T follicular helper cell (primary cell): Measurements from ENCODE around the gene MYL2.
A peak's percentile ranks its signal among the peaks of the same experiment; 100 is the strongest.
"Not testable (repeated sequence)": the region's sequence is repeated elsewhere in the genome, so short reads cannot be mapped to it uniquely, and the experiment has no call there.

Source experiments
- DNase-seq: peaks from one replicate; pipeline ENCODE4 v3.0.0-alpha.2; 2020; ENCODE audit warnings: low read depth
- total RNA-seq, 2 experiments: gene quantifications; one replicate each; lab custom pipeline; 2026; lab: John Stamatoyannopoulos, UW

Gene MYL2, protein sequence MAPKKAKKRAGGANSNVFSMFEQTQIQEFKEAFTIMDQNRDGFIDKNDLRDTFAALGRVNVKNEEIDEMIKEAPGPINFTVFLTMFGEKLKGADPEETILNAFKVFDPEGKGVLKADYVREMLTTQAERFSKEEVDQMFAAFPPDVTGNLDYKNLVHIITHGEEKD
- total RNA-seq = 0 to 0.06 reads per million in 2 experiments

DNA sequence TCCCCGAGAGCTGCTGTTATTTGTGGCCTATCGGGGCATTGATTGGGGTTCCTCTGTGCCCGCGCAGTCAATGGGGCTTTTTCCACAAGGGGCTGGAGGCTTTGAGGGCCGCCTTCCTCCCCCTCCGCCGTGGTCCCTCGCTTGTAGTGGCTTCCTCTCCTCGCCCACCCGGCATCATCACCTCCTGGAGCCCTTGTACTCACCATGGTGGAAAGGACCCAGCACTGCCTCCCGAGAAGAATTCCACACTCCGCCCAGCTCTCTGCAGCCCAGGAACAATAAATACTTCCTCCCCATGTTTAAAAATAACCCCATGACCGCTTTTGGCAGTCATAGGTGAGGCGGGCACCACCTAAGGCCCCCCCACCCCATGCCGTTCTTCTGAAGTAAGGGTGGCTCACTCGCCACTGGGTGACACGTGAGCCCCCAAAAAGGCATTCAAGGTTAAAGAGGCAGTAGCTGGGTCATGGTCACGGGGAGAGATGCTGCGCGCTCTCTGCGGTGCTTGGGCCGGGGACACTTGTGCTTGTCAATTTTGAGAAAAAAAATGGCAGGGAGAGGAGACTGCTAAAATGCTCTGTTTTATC, at the start of gene MYL2:
TSS of gene MYL2 (minus strand) at position 256 of the 587 bp plus-strand sequence. CDS start at position 206, 50 bp downstream.
- no peak for DNase-seq

DNA sequence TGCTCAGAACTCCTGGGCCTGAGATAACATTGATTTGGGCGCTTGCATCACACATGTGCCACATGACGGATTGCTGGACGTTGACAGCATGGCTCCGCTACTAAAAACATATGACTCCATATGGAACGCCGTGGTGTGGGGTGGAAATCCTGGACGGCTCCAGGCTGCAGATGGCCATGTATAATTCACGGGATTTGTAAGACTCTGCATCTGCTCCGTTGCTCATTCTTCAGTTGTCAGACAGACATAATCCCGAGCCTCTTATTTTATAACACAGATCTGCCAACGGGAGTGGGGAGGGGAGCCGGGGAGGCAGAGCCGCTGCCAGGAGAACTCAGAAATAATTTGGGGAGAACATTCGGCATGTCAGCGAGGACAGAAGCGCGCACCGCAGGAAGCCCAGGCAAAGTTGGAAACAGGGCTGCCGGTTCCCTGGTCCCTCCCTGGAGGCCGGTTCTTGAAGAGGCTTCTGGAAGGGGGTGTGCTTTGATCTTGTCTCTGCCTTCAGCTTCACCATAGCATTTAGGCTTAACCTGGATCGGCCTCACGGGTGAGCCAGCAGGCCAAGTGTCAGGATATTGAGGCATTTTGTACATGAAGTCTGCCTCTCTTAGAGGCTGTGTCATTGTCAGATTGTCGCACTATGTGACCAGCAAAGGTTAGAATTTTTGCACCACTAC, 45.8 kb upstream of the MYL2 start:
- no peak for DNase-seq

- DNase-seq = no peak
Measured at GRCh38 chr12:110965574-110965973, 45.2 kb upstream of the MYL2 start.

DNA sequence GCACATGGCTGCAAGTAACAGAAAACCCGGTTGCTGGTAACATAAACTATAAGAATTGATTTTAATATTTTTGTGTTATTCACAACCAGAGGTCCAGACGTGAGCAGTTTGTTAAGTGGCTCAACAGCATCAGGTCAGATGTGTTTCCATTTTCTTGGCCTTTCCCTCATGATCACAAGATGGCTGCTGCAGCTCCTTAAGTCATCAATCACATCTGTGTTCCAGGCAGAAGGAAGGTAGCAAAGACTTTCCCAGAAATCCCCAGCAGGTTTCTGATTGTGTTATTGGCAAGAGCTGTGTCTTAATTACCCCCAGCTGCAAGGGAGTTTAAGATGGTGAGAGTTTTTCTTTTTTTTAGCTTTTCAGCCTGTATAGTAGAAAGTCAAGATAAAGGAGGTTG, 40.4 kb upstream of the MYL2 start:
- no peak for DNase-seq

DNA sequence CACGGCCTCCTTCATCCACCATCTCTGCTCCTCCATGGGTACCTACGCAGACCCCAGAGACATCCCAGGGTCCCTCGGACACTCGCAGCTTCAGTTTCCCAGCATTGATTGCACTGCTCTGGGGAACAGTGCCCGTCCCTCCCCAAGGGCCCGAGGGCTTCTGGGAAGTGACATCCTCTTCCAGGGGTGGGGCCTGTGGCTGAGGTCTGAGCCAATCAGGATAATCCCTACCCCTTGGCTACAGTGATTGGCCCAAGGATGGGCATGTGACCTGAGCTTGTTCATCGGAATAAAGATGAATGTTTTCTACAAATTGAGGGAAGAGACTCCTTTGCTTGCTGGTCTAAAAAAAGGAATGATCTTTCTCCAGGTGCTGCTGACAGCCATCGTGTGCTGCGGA, 37.3 kb upstream of the MYL2 start:
- DNase-seq = no peak

- DNase-seq = no peak
Measured at GRCh38 chr12:110957159-110957558, 36.8 kb upstream of the MYL2 start.

DNA sequence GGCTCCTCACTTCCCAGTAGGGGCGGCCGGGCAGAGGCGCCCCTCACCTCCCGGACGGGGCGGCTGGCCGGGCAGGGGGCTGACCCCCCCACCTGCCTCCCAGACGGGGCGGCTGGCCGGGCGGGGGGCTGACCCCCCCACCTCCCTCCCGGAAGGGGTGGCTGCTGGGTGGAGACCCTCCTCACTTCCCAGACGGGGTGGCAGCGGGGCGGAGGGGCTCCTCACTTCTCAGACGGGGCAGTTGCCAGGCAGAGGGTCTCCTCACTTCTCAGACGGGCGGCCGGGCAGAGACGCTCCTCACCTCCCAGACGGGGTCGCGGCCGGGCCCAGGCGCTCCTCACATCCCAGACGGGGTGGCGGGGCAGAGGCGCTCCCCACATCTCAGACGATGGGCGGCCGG, 30.5 kb upstream of the MYL2 start:
- not testable (repeated sequence) for DNase-seq

DNA sequence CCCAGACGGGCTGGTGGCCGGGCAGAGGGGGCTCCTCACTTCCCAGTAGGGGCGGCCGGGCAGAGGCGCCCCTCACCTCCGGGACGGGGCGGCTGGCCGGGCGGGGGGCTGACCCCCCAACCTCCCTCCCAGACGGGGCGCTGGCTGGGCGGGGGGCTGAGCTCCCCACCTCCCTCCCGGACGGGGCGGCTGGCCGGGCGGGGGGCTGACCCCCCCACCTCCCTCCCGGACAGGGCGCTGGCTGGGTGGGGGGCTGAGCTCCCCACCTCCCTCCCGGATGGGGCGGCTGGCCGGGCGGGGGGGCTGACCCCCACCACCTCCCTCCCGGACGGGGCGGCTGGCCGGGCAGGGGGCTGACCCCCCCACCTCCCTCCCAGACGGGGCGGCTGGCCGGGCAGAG, 30.1 kb upstream of the MYL2 start:
- DNase-seq = not testable (repeated sequence)

GRCh38 chr12:110948041-110948440, 27.7 kb upstream of the MYL2 start:
- DNase-seq = no peak

GRCh38 chr12:110943373-110943772, 23.0 kb upstream of the MYL2 start:
- DNase-seq = no peak

GRCh38 chr12:110941391-110941790, 21.0 kb upstream of the MYL2 start:
- DNase-seq = no peak

DNA sequence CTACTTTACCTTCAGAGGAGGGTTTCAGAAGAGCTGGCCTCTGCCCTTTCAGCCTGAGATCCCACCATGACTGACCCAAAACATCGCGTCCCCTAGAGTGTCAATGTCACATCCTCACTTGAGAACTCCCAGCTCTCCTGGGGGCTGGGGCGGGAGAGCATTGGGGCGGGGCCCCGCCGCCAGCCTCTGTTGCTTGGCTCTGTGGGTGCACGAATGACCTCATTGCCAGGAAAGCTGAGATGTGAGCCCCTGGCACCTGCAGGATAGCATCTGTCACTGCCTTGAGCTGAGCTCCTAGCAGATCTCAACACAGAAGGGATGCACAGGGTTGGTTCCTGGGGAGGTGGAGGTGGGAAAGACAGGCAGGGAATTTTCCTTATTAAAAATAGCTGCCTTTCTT, 20.6 kb upstream of the MYL2 start:
- no peak for DNase-seq

DNA sequence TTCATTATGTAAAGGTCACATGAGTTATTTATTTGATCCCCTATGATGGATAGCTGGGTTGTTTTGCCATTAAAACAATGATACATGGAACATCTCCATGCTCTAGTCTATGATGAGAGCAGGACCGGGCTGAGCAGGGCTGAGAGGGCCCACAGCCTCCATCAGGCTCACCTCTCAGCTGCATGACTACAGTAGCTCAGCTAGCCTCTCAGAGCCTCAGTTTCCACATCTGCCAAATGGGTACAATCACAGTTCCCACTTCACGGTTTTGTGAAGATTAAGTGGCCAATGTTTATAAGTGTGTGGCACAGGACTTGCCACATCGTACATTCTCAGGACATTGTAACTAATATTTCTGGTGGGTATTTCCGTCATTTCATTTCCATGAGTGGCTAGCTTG, 19.9 kb upstream of the MYL2 start:
- no peak for DNase-seq

DNA sequence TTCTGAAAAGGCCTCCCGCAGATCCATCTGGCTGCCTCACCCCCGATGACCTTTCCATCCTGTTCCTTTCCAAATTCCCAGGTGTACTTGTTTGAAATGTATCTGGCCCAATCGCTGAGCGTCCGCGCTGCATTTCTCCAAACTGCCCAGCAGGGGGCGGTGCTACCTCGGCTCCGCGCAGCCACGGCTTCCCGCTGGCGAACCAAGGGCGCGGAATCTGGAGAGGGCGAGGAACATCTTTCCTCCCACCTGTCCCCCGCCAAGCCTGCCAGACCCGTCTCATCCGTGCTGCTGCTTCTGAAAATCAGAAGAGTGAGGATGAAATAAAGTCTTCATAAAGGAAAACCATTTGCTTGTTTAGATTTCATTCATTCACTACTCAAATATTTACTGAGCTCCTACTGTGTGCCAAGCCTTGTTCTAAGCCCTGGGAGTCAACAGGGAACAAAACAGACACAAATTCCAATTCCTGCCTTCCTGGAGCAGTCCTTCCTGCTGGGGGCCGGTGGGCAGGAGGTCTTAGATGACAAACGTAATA, 16.8 kb upstream of the MYL2 start:
- DNase-seq = peak; percentile 27

DNA sequence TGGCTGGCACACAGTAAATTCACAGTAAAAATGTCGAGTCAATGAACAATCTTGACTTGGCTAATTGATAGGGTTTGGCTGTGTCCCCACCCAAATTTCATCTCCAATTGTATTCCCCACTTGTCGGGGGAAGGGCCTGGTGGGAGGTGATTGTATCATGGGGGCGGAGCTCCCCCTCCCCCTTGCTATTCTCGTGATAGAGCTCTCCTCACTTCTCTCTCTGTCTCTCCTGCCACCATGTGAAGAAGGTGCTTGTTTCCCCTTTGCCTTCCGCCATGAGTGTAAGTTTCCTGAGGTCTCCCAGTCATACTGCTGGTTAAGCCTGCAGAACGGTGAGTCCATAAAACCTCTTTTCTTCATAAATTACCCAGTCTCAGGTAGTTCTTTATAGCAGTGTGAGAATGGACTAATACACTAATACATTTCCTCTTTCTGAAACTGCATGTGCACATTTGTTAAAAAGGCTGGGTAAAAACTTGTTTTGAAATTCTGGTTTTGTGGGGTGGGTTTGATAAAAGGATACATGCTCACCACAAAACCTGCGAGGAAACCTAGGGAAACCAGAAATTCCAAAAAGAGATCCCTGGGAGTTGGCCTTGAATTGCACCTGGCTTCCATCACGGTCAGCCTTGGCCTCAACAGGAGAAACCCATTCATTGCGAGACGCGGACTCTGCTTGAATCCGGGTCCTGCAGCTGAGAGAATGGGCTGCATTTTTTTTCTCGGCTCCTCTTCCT, 16.2 kb upstream of the MYL2 start:
- DNase-seq = no peak

DNA sequence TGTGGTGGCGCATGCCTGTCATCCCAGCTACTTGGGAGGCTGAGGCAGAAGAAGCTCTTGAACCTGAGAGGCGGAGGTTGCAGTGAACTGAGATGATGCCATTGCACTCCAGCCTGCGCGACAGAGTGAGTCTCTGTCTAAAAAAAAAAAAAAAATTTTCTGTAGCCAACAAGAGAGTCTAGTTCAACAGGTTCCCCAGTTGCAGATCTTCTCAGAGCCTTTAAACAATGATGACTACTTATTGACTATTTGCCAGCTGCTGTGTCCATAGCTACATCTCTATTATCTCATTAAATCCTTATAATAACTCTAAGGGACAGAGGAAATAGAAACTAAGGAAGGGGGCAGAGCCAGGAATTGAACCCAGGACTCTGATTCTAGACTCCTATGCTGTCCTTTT, 15.2 kb upstream of the MYL2 start:
- DNase-seq = no peak

DNA sequence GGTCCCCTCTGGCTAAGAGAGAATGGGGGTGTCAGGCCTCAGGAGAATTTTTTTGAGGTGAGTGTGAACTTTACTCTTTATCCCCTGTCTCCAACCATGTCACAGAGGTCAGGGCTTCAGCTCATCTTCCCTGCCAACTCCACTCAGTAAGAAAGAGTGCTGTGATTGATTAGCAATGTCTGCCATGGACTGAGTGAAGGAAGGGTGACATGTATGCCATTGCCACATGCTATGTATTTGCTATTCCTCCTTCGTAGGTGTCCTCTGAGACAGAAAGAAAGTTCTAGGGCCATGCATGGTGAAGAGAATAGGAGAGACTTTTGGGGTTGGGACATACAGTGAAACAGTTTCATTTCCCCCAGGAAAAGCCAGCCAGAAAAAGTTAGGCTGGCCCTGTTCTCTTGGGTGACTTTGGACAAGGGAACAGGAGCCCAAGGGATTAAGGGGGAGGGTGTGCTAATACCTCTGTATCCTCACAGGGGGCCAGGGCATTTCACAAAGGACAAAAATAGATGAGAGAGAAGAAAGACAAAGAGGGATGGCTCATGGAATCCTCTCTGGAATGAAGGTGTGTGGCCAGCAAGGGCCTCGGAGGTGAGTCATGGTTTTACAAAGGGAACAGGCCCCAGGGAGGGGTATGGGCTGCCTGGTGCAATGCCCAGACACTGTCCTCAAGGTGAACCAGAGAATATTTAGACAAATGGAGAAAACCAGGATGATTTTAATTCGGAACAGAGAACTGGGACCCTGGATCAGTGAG, 13.9 kb upstream of the MYL2 start:
- no peak for DNase-seq

- DNase-seq = no peak
Measured at GRCh38 chr12:110933326-110933974, 13.1 kb upstream of the MYL2 start.

DNA sequence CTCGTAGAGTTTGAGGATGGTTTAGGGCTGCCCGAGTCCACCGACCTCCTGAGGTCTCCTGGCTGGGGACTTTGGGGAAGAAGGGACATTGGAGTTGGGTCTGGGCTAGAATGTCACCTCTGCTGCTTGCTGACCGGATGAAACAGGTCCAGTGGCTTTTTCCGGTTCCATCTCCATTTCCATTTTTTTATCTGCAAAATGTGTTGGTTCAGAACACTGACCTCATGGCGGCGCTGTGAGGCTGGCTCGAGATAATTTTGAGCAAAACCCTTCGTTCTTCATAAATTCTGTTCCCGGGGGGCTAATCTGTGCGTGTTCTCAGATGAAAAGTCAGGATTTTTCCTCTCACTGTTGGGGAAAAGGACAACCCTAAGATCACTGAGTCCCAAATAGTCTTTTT, 11.7 kb upstream of the MYL2 start:
- no peak for DNase-seq

GRCh38 chr12:110931315-110931728, 10.9 kb upstream of the MYL2 start:
- DNase-seq = no peak
